ENCODE data around the gene ACOT6.

Gene ACOT6

GRCh38 chr14:73616831-73617230, 4.5 kb downstream of the ACOT6 start:
- DNase-seq (ENCODE audit: low read depth) = no peak
- no peak overlapping the region for H3K4me3 ChIP-seq (ENCODE audit: low read length)
- TF ChIP-seq, protein P1, sequence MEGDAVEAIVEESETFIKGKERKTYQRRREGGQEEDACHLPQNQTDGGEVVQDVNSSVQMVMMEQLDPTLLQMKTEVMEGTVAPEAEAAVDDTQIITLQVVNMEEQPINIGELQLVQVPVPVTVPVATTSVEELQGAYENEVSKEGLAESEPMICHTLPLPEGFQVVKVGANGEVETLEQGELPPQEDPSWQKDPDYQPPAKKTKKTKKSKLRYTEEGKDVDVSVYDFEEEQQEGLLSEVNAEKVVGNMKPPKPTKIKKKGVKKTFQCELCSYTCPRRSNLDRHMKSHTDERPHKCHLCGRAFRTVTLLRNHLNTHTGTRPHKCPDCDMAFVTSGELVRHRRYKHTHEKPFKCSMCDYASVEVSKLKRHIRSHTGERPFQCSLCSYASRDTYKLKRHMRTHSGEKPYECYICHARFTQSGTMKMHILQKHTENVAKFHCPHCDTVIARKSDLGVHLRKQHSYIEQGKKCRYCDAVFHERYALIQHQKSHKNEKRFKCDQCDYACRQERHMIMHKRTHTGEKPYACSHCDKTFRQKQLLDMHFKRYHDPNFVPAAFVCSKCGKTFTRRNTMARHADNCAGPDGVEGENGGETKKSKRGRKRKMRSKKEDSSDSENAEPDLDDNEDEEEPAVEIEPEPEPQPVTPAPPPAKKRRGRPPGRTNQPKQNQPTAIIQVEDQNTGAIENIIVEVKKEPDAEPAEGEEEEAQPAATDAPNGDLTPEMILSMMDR (IDR thresholded peaks at IDR 0.05; ENCODE audit: insufficient read depth, low read depth, low read length, missing control alignments) = no peak

DNA sequence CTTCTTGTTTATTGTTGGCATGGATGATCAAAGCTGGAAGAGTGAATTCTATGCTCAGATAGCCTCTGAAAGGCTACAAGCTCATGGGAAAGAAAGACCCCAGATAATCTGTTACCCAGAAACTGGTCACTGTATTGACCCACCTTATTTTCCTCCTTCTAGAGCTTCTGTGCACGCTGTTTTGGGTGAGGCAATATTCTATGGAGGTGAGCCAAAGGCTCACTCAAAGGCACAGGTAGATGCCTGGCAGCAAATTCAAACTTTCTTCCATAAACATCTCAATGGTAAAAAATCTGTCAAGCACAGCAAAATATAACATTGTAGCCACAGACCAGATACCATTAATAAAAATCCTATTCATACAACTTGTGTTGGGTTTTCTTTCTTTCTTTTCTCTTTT, 7.2 kb downstream of the ACOT6 start:
- TF ChIP-seq, protein P1 (IDR thresholded peaks at IDR 0.05; ENCODE audit: insufficient read depth, low read depth, low read length, missing control alignments) = no peak
- no peak for DNase-seq (ENCODE audit: low read depth)
- H3K4me3 ChIP-seq (ENCODE audit: low read length) = no peak overlapping the region

GRCh38 chr14:73620268-73620667, 8.0 kb downstream of the ACOT6 start:
- H3K4me3 ChIP-seq (ENCODE audit: low read length) = no peak overlapping the region
- TF ChIP-seq, protein P1 (IDR thresholded peaks at IDR 0.05; ENCODE audit: insufficient read depth, low read depth, low read length, missing control alignments) = no peak
- DNase-seq (ENCODE audit: low read depth) = no peak

GRCh38 chr14:73623504-73624054, 11.3 kb downstream of the ACOT6 start:
- no peak for DNase-seq (ENCODE audit: low read depth)
- TF ChIP-seq, protein P1 (IDR thresholded peaks at IDR 0.05; ENCODE audit: insufficient read depth, low read depth, low read length, missing control alignments) = no peak

DNA sequence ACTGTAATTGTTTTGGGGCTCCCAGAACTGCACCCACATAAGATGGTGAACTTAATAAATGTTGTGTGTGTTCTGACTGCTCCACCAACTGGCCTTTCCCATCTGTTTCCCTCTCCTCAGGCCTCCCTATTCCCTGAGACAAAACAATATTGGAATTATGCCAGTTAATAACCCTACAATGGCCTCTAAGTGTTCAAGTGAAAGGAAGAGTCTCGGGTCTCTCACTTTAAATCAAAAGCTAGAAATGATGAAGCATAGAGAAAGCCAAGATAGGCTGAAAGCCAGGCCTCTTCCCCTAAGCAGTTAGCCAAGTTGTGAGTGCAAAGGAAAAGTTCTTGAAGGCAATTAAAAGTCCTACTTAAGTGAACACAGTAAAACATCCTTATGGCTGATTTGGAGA, 13.4 kb downstream of the ACOT6 start:
- TF ChIP-seq, protein P1 (IDR thresholded peaks at IDR 0.05; ENCODE audit: insufficient read depth, low read depth, low read length, missing control alignments) = no peak
- H3K4me3 ChIP-seq (ENCODE audit: low read length) = no peak overlapping the region

More at GRCh38 chr14:73623504-73624054, 11.3 kb downstream of the ACOT6 start:
- H3K4me3 ChIP-seq (ENCODE audit: low read length) = no peak overlapping the region

GRCh38 chr14:73627151-73627558, 14.8 kb downstream of the ACOT6 start:
- TF ChIP-seq, protein P1 (IDR thresholded peaks at IDR 0.05; ENCODE audit: insufficient read depth, low read depth, low read length, missing control alignments) = no peak
- no peak overlapping the region for H3K4me3 ChIP-seq (ENCODE audit: low read length)
- DNase-seq (ENCODE audit: low read depth) = no peak

More for the DNA sequence above, 13.4 kb downstream of the ACOT6 start:
- DNase-seq (ENCODE audit: low read depth) = no peak

Measured in epithelial cell of esophagus (primary cell).